Activated CD8-positive, alpha-beta memory T cell treated with anti-CD3 and anti-CD28 coated beads for 4 hours (primary cell): ENCODE data around the gene ABCA13.

Experiments used
- DNase-seq, 2 donors: peaks; one replicate each; pipeline ENCODE4 v3.0.0-alpha.2; 2020; ENCODE audit warnings: low read depth in 2 of 2

Gene ABCA13

GRCh38 chr7:48242846-48243245 lies 71.6 kb downstream of the ABCA13 start:
- DNase-seq = no peak

GRCh38 chr7:48244864-48245271 lies 73.6 kb downstream of the ABCA13 start:
- no peak for DNase-seq

GRCh38 chr7:48245751-48246472 lies 74.7 kb downstream of the ABCA13 start:
- no peak for DNase-seq

- no peak for DNase-seq
Observed at GRCh38 chr7:48249166-48249565, 77.9 kb downstream of the ABCA13 start.

- no peak for DNase-seq
Observed at GRCh38 chr7:48250441-48250951, 79.2 kb downstream of the ABCA13 start.

- DNase-seq = no peak
Observed at GRCh38 chr7:48251766-48252165, 80.5 kb downstream of the ABCA13 start.

- no peak for DNase-seq
Observed at GRCh38 chr7:48252995-48253394, 81.7 kb downstream of the ABCA13 start.

- DNase-seq = no peak
Observed at GRCh38 chr7:48255046-48255445, 83.8 kb downstream of the ABCA13 start.

- no peak for DNase-seq
Observed at GRCh38 chr7:48259463-48260280, 88.4 kb downstream of the ABCA13 start.

- no peak for DNase-seq
Observed at GRCh38 chr7:48261696-48262095, 90.4 kb downstream of the ABCA13 start.

GRCh38 chr7:48262606-48263310 lies 91.5 kb downstream of the ABCA13 start:
- DNase-seq = no peak

- DNase-seq = no peak
Observed at GRCh38 chr7:48263311-48263650, 92.0 kb downstream of the ABCA13 start.

- DNase-seq = no peak
Observed at GRCh38 chr7:48269066-48269465, 97.8 kb downstream of the ABCA13 start.

- DNase-seq = no peak
Observed at GRCh38 chr7:48274662-48275061, 103.4 kb downstream of the ABCA13 start.

GRCh38 chr7:48279420-48279819 lies 108.2 kb downstream of the ABCA13 start:
- no peak for DNase-seq

- DNase-seq = no peak
Observed at GRCh38 chr7:48280100-48280499, 108.8 kb downstream of the ABCA13 start.

- no peak for DNase-seq
Observed at GRCh38 chr7:48285373-48285772, 114.1 kb downstream of the ABCA13 start.

- DNase-seq = no peak
Observed at GRCh38 chr7:48286836-48287235, 115.6 kb downstream of the ABCA13 start.

GRCh38 chr7:48289656-48290055 lies 118.4 kb downstream of the ABCA13 start:
- DNase-seq = no peak

GRCh38 chr7:48292949-48293348 lies 121.7 kb downstream of the ABCA13 start:
- DNase-seq = no peak

GRCh38 chr7:48295296-48295971 lies 124.2 kb downstream of the ABCA13 start:
- no peak for DNase-seq

- DNase-seq = no peak
Observed at GRCh38 chr7:48296966-48297365, 125.7 kb downstream of the ABCA13 start.
